ENCODE results near the gene RFXANK.

- TF ChIP-seq POLR2A (IDR thresholded peaks at IDR 0.05; ENCODE audit: low read length) (no peak), GATA1 (IDR thresholded peaks at IDR 0.05; ENCODE audit: low read depth, low read length) (no peak)
These were observed 32.9 kb downstream of the RFXANK start for GRCh38 chr19:19224852-19225494.
